Measurements from ENCODE around the gene FNDC11.

FNDC11 gene

GRCh38 chr20:63587776-63588591 is 34.0 kb downstream of the FNDC11 start:
- Histone ChIP-seq H3K9me3 (ENCODE audit: insufficient read depth, low read depth, low read length) (no peaks in the 10 kb centered on the region), H3K27ac (ENCODE audit: low read length) (no peak overlapping the region), H3K36me3 (ENCODE audit: insufficient read depth, low read depth, low read length) (peaks cover 18% of the 10 kb centered on the region), H3K9ac (ENCODE audit: low read depth, low read length) (no peak overlapping the region), H3K27me3 (ENCODE audit: insufficient read depth, low read length) (no peaks in the 10 kb centered on the region), H3K4me3 (ENCODE audit: low read length) (no peak overlapping the region), H3K4me1 (ENCODE audit: insufficient read depth, low read length) (no peaks in the 10 kb centered on the region)

- Histone ChIP-seq H3K4me1 (ENCODE audit: insufficient read depth, low read length) (no peaks in the 10 kb centered on the region), H3K9me3 (ENCODE audit: insufficient read depth, low read depth, low read length) (no peaks in the 10 kb centered on the region), H3K27ac (ENCODE audit: low read length) (no peak overlapping the region), H3K4me3 (ENCODE audit: low read length) (no peak overlapping the region), H3K9ac (ENCODE audit: low read depth, low read length) (no peak overlapping the region), H3K36me3 (ENCODE audit: insufficient read depth, low read depth, low read length) (peaks cover 18% of the 10 kb centered on the region), H3K27me3 (ENCODE audit: insufficient read depth, low read length) (no peaks in the 10 kb centered on the region)
Observed at GRCh38 chr20:63588641-63589041, 34.7 kb downstream of the FNDC11 start.

GRCh38 chr20:63589261-63590217 is 35.6 kb downstream of the FNDC11 start:
- no peak overlapping the region for H3K27ac ChIP-seq (ENCODE audit: low read length)

GRCh38 chr20:63590218-63591146 is 36.5 kb downstream of the FNDC11 start:
- H3K27ac ChIP-seq (ENCODE audit: low read length) = no peak overlapping the region
- H3K27me3 ChIP-seq (ENCODE audit: insufficient read depth, low read length) = no peaks in the 10 kb centered on the region
- no peaks in the 10 kb centered on the region for H3K9me3 ChIP-seq (ENCODE audit: insufficient read depth, low read depth, low read length)
- H3K4me3 ChIP-seq (ENCODE audit: low read length) = no peak overlapping the region
- peaks cover 18% of the 10 kb centered on the region for H3K36me3 ChIP-seq (ENCODE audit: insufficient read depth, low read depth, low read length)
- no peaks in the 10 kb centered on the region for H3K4me1 ChIP-seq (ENCODE audit: insufficient read depth, low read length)
- H3K9ac ChIP-seq (ENCODE audit: low read depth, low read length) = no peak overlapping the region

More at GRCh38 chr20:63589261-63590217, 35.6 kb downstream of the FNDC11 start:
- Histone ChIP-seq H3K36me3 (ENCODE audit: insufficient read depth, low read depth, low read length) (peaks cover 18% of the 10 kb centered on the region), H3K4me1 (ENCODE audit: insufficient read depth, low read length) (no peaks in the 10 kb centered on the region), H3K9me3 (ENCODE audit: insufficient read depth, low read depth, low read length) (no peaks in the 10 kb centered on the region), H3K9ac (ENCODE audit: low read depth, low read length) (no peak overlapping the region), H3K27me3 (ENCODE audit: insufficient read depth, low read length) (no peaks in the 10 kb centered on the region), H3K4me3 (ENCODE audit: low read length) (no peak overlapping the region)

GRCh38 chr20:63591147-63591533 is 37.2 kb downstream of the FNDC11 start:
- Histone ChIP-seq H3K9ac (ENCODE audit: low read depth, low read length) (no peak overlapping the region), H3K36me3 (ENCODE audit: insufficient read depth, low read depth, low read length) (peaks cover 18% of the 10 kb centered on the region), H3K27me3 (ENCODE audit: insufficient read depth, low read length) (no peaks in the 10 kb centered on the region), H3K9me3 (ENCODE audit: insufficient read depth, low read depth, low read length) (no peaks in the 10 kb centered on the region), H3K4me1 (ENCODE audit: insufficient read depth, low read length) (no peaks in the 10 kb centered on the region), H3K27ac (ENCODE audit: low read length) (no peak overlapping the region), H3K4me3 (ENCODE audit: low read length) (no peak overlapping the region)

GRCh38 chr20:63591786-63592355 is 37.9 kb downstream of the FNDC11 start:
- Histone ChIP-seq H3K9ac (ENCODE audit: low read depth, low read length) (no peak overlapping the region), H3K4me1 (ENCODE audit: insufficient read depth, low read length) (no peaks in the 10 kb centered on the region), H3K36me3 (ENCODE audit: insufficient read depth, low read depth, low read length) (peaks cover 18% of the 10 kb centered on the region), H3K4me3 (ENCODE audit: low read length) (no peak overlapping the region), H3K27ac (ENCODE audit: low read length) (no peak overlapping the region), H3K9me3 (ENCODE audit: insufficient read depth, low read depth, low read length) (no peaks in the 10 kb centered on the region), H3K27me3 (ENCODE audit: insufficient read depth, low read length) (no peaks in the 10 kb centered on the region)

GRCh38 chr20:63592661-63593060 is 38.7 kb downstream of the FNDC11 start:
- no peak overlapping the region for H3K4me3 ChIP-seq (ENCODE audit: low read length)
- no peak overlapping the region for H3K27ac ChIP-seq (ENCODE audit: low read length)
- no peaks in the 10 kb centered on the region for H3K27me3 ChIP-seq (ENCODE audit: insufficient read depth, low read length)
- H3K9ac ChIP-seq (ENCODE audit: low read depth, low read length) = no peak overlapping the region
- peaks cover 22% of the 10 kb centered on the region for H3K36me3 ChIP-seq (ENCODE audit: insufficient read depth, low read depth, low read length)
- H3K9me3 ChIP-seq (ENCODE audit: insufficient read depth, low read depth, low read length) = no peaks in the 10 kb centered on the region
- no peaks in the 10 kb centered on the region for H3K4me1 ChIP-seq (ENCODE audit: insufficient read depth, low read length)

GRCh38 chr20:63594043-63594561 is 40.1 kb downstream of the FNDC11 start:
- no peaks in the 10 kb centered on the region for H3K27me3 ChIP-seq (ENCODE audit: insufficient read depth, low read length)
- no peak overlapping the region for H3K4me3 ChIP-seq (ENCODE audit: low read length)
- H3K9ac ChIP-seq (ENCODE audit: low read depth, low read length) = no peak overlapping the region
- H3K9me3 ChIP-seq (ENCODE audit: insufficient read depth, low read depth, low read length) = no peaks in the 10 kb centered on the region
- H3K27ac ChIP-seq (ENCODE audit: low read length) = no peak overlapping the region
- H3K4me1 ChIP-seq (ENCODE audit: insufficient read depth, low read length) = no peaks in the 10 kb centered on the region
- H3K36me3 ChIP-seq (ENCODE audit: insufficient read depth, low read depth, low read length) = peaks cover 31% of the 10 kb centered on the region

GRCh38 chr20:63595416-63596127 is 41.6 kb downstream of the FNDC11 start:
- peaks cover 31% of the 10 kb centered on the region for H3K36me3 ChIP-seq (ENCODE audit: insufficient read depth, low read depth, low read length)
- no peak overlapping the region for H3K4me3 ChIP-seq (ENCODE audit: low read length)
- H3K27me3 ChIP-seq (ENCODE audit: insufficient read depth, low read length) = no peaks in the 10 kb centered on the region
- no peak overlapping the region for H3K9ac ChIP-seq (ENCODE audit: low read depth, low read length)
- H3K4me1 ChIP-seq (ENCODE audit: insufficient read depth, low read length) = no peaks in the 10 kb centered on the region
- no peak overlapping the region for H3K27ac ChIP-seq (ENCODE audit: low read length)
- no peaks in the 10 kb centered on the region for H3K9me3 ChIP-seq (ENCODE audit: insufficient read depth, low read depth, low read length)

GRCh38 chr20:63596423-63596822 is 42.5 kb downstream of the FNDC11 start:
- H3K36me3 ChIP-seq (ENCODE audit: insufficient read depth, low read depth, low read length) = peaks cover 35% of the 10 kb centered on the region
- H3K27me3 ChIP-seq (ENCODE audit: insufficient read depth, low read length) = no peaks in the 10 kb centered on the region
- H3K4me3 ChIP-seq (ENCODE audit: low read length) = no peak overlapping the region
- no peak overlapping the region for H3K27ac ChIP-seq (ENCODE audit: low read length)
- no peaks in the 10 kb centered on the region for H3K9me3 ChIP-seq (ENCODE audit: insufficient read depth, low read depth, low read length)
- H3K9ac ChIP-seq (ENCODE audit: low read depth, low read length) = no peak overlapping the region
- no peaks in the 10 kb centered on the region for H3K4me1 ChIP-seq (ENCODE audit: insufficient read depth, low read length)

Data from iPS-20b (cell line).